H1 (cell line): ENCODE measurements around the gene RRP12. TPM values are rescaled to one million over a fixed set of nuclear protein-coding genes. Genes with fewer than 3 reads are reported as not detected.
A peak's percentile ranks its signal among the peaks of the same experiment; 100 is the strongest.

ENCODE experiments used
- CTCF ChIA-PET: fragments of 300-600 bp; sonication (Branson Sonifier 250); formaldehyde crosslinking; loops from one replicate; lab custom pipeline; 2021; ENCODE audit not compliant: partially characterized antibody; lab: Charles Lee
- POLR2A ChIA-PET: fragments of 300-600 bp; sonication (Branson Sonifier 250); formaldehyde crosslinking; loops from one replicate; lab custom pipeline; 2021; ENCODE audit warnings: inconsistent platforms; ENCODE audit not compliant: partially characterized antibody; lab: Charles Lee
- DNase-seq, 2 experiments: peaks; one replicate each; pipeline versions ENCODE4 v3.0.0 to v3.0.0-alpha.2; 2010 to 2022; ENCODE audit warnings: low spot score in 2 of 2, low read depth in 1 of 2, mixed read lengths in 1 of 2
- FAIRE-seq: peaks from 2 replicates; lab custom pipeline; 2011; peaks lifted over from hg19 to GRCh38; lab: Jason Lieb, UNC
- H2AFZ ChIP-seq: 2 replicates; pipeline ENCODE4 v1.8.1; 2012; ENCODE audit warnings: low read length, inconsistent platforms
- H2AK5ac ChIP-seq: 2 replicates; pipeline ENCODE4 v1.6.1; 2013; ENCODE audit warnings: low read depth, low read length
- H2BK120ac ChIP-seq: replicated peaks from 2 replicates; pipeline ENCODE3; 2013; ENCODE audit warnings: low read depth, low read length, inconsistent platforms
- H2BK12ac ChIP-seq: 2 replicates; pipeline ENCODE4 v1.6.1; 2013; ENCODE audit warnings: low read depth, low read length
- H2BK15ac ChIP-seq: 2 replicates; pipeline ENCODE4 v1.6.1; 2013; ENCODE audit warnings: low read length
- H2BK20ac ChIP-seq: 2 replicates; pipeline ENCODE4 v1.6.1; 2013; ENCODE audit warnings: low read length
- H2BK5ac ChIP-seq: 2 replicates; pipeline ENCODE4 v1.6.1; 2013; ENCODE audit warnings: low read depth, low read length
- H3K14ac ChIP-seq: 2 replicates; pipeline ENCODE4 v1.6.1; 2013; ENCODE audit warnings: inconsistent platforms; ENCODE audit not compliant: insufficient read length
- H3K18ac ChIP-seq: 2 replicates; pipeline ENCODE4 v1.6.1; 2013; ENCODE audit warnings: low read length; ENCODE audit errors: extremely low read depth
- H3K23ac ChIP-seq: 2 replicates; pipeline ENCODE4 v1.6.1; 2013; ENCODE audit warnings: inconsistent platforms; ENCODE audit not compliant: insufficient read length
- H3K23me2 ChIP-seq: 2 replicates; pipeline ENCODE4 v1.6.1; 2013; ENCODE audit warnings: low read depth, low read length
- H3K27ac ChIP-seq: 2 replicates; pipeline ENCODE4 v1.6.1; 2011; ENCODE audit warnings: low read depth, low read length, inconsistent platforms
- H3K27me3 ChIP-seq, 4 experiments: replicated peaks in 1 of 4; 1 replicate in 1 of 4; 2 replicates in 3 of 4; pipeline versions ENCODE4 v1.6.1 to v1.8.1; 2011 to 2013; ENCODE audit warnings: low read length in 3 of 4, mild to moderate bottlenecking in 3 of 4, inconsistent platforms in 2 of 4, mixed read lengths in 2 of 4, moderate library complexity in 1 of 4; ENCODE audit not compliant: control insufficient read depth in 3 of 4, insufficient read depth in 3 of 4; ENCODE audit errors: extremely low read depth in 1 of 4
- H3K36me3 ChIP-seq, 4 experiments: 2 replicates each; pipeline versions ENCODE4 v1.6.1 to v1.8.1; 2011 to 2013; ENCODE audit warnings: mild to moderate bottlenecking in 4 of 4, low read length in 3 of 4, moderate library complexity in 2 of 4, control low read depth in 1 of 4, inconsistent platforms in 1 of 4; ENCODE audit not compliant: insufficient read depth in 4 of 4, control insufficient read depth in 2 of 4
- H3K4ac ChIP-seq: replicated peaks from 2 replicates; pipeline ENCODE3; 2013; ENCODE audit warnings: low read length, low read depth, mixed read lengths, inconsistent platforms; ENCODE audit not compliant: insufficient read length
- H3K4me1 ChIP-seq, 4 experiments: replicated peaks in 1 of 4; 1 replicate in 1 of 4; 2 replicates in 3 of 4; pipeline versions ENCODE4 v1.6.1 to v1.8.1; 2011 to 2013; ENCODE audit warnings: low read length in 3 of 4, inconsistent platforms in 2 of 4, mixed read lengths in 1 of 4; ENCODE audit not compliant: insufficient read depth in 4 of 4, control insufficient read depth in 3 of 4
- H3K4me2 ChIP-seq, 2 experiments: 2 replicates each; pipeline versions ENCODE4 v1.6.1 to v1.8.1; 2011 to 2013; ENCODE audit warnings: low read depth in 2 of 2, low read length in 2 of 2, control low read depth in 1 of 2, inconsistent platforms in 1 of 2, mild to moderate bottlenecking in 1 of 2; ENCODE audit not compliant: insufficient read depth in 1 of 2
- H3K4me3 ChIP-seq, 4 experiments: fragments of 200-600, 300-600 bp in 1 of 4; sonication (generic), shearing (Covaris generic), sonication (Bioruptor Twin) in 1 of 4; 2 replicates each; pipeline versions ENCODE4 v1.5.1 to v1.8.1; 2011 to 2016; ENCODE audit warnings: low read length in 4 of 4, low read depth in 3 of 4, control low read depth in 2 of 4, inconsistent platforms in 2 of 4, mild to moderate bottlenecking in 2 of 4, mixed read lengths in 1 of 4, moderate library complexity in 1 of 4; ENCODE audit not compliant: insufficient read depth in 2 of 4; ENCODE audit errors: extremely low read depth in 1 of 4
- H3K56ac ChIP-seq: replicated peaks from 2 replicates; pipeline ENCODE3; 2013; ENCODE audit warnings: low read depth, mild to moderate bottlenecking, mixed read lengths, low read length, inconsistent platforms; ENCODE audit not compliant: insufficient read length
- H3K79me1 ChIP-seq: 2 replicates; pipeline ENCODE4 v1.6.1; 2013; ENCODE audit warnings: low read depth, low read length, control low read depth
- H3K79me2 ChIP-seq, 2 experiments: 2 replicates each; pipeline versions ENCODE4 v1.6.1 to v1.8.1; 2012 to 2013; ENCODE audit warnings: low read length in 2 of 2, mild to moderate bottlenecking in 2 of 2, inconsistent platforms in 1 of 2; ENCODE audit not compliant: insufficient read depth in 2 of 2, control insufficient read depth in 1 of 2
- H3K9ac ChIP-seq, 4 experiments: replicated peaks in 1 of 4; 1 replicate in 1 of 4; 2 replicates in 3 of 4; pipeline versions ENCODE4 v1.6.1 to v1.8.1; 2011 to 2013; ENCODE audit warnings: low read depth in 3 of 4, low read length in 3 of 4, control low read depth in 2 of 4, mild to moderate bottlenecking in 2 of 4, moderate library complexity in 2 of 4, inconsistent platforms in 1 of 4; ENCODE audit errors: extremely low read depth in 1 of 4
- H3K9me3 ChIP-seq, 2 experiments: 2 replicates each; pipeline versions ENCODE4 v1.6.1 to v1.8.1; 2012 to 2013; ENCODE audit warnings: mild to moderate bottlenecking in 2 of 2, moderate library complexity in 2 of 2, control low read depth in 1 of 2, inconsistent platforms in 1 of 2, low read depth in 1 of 2, low read length in 1 of 2, mixed read lengths in 1 of 2; ENCODE audit not compliant: insufficient read depth in 2 of 2
- H4K20me1 ChIP-seq, 2 experiments: replicated peaks in 1 of 2; 2 replicates each; pipeline versions ENCODE3 to v1.8.1; 2011 to 2013; ENCODE audit warnings: inconsistent platforms in 2 of 2, low read length in 2 of 2, mild to moderate bottlenecking in 1 of 2; ENCODE audit not compliant: insufficient read depth in 2 of 2, control insufficient read depth in 1 of 2
- H4K5ac ChIP-seq: 2 replicates; pipeline ENCODE4 v1.6.1; 2013; ENCODE audit warnings: low read length, low read depth, mixed read lengths, inconsistent platforms; ENCODE audit not compliant: insufficient read length
- H4K8ac ChIP-seq: 2 replicates; pipeline ENCODE4 v1.8.0; 2013; ENCODE audit warnings: mild to moderate bottlenecking, moderate library complexity, low read length, inconsistent platforms; ENCODE audit not compliant: insufficient read depth; ENCODE audit errors: extremely low read depth
- H4K91ac ChIP-seq: replicated peaks from 2 replicates; pipeline ENCODE3; 2013; ENCODE audit warnings: low read length, mixed read lengths, inconsistent platforms; ENCODE audit not compliant: insufficient read length
- POLR2AphosphoS5 ChIP-seq: IDR thresholded peaks from 2 replicates; pipeline ENCODE4 v1.6.1; 2011; ENCODE audit warnings: low read depth, low read length
- SUZ12 ChIP-seq: fragments of 200-600 bp; sonication (generic); IDR thresholded peaks from 2 replicates; pipeline ENCODE4 v1.6.1; 2012; ENCODE audit warnings: mild to moderate bottlenecking, inconsistent platforms, low read length, moderate library complexity, mixed read lengths
- WGBS, 2 experiments: shearing (Covaris generic) in 1 of 2; methylation state at CpG; one replicate each; pipeline versions ENCODE4 v1.1.6 to v1.1.7; 2013 to 2015; ENCODE audit warnings: low lambda C conversion rate in 2 of 2, mixed read lengths in 2 of 2, inconsistent platforms in 1 of 2, low coverage in 1 of 2, missing lambda C conversion rate in 1 of 2; ENCODE audit not compliant: insufficient replicate concordance in 2 of 2, insufficient coverage in 1 of 2, insufficient read length in 1 of 2; ENCODE audit errors: extremely low coverage in 1 of 2, missing lambda C conversion rate in 1 of 2; 5-methylcytosine and 5-hydroxymethylcytosine counted together
- polyA plus RNA-seq, 7 experiments: library from polyadenylated mRNA; depleted of rRNA in 3 of 7; stranded (reverse) in 5 of 7; unstranded in 2 of 7; fragments of >200 nt in 5 of 7; fragments of 200-250 nt in 2 of 7; gene quantifications; 1 replicate in 5 of 7; 2 replicates in 1 of 7; 4 replicates in 1 of 7; pipeline versions ENCODE4 v1.2.1 to v1.2.3, GENCODE V29; 2011 to 2013; ENCODE audit warnings: missing spikeins in 2 of 7, mixed read lengths in 2 of 7
- total RNA-seq: library from RNA; stranded (reverse); fragmentation: NEBNext Ultra II Directional; extraction: Animal tissue kit (Norgen Biotek cat#: 25700); gene quantifications from 2 replicates; pipeline ENCODE4 v1.2.1, GENCODE V29; 2021

The RRP12 gene
- total and polyA plus RNA-seq, 2 of the 8 experiments (the other 6 are each of a cell fraction or from before 2014, with no cell fraction given) = 21.0 to 65.8 TPM

GRCh38 chr10:97307866-97308780 lies 93.0 kb downstream of the RRP12 start:
- H2AFZ ChIP-seq = peak overlapping the region; percentile 39; the same call in 1 of the 2 replicates
- H3K18ac ChIP-seq = no peak overlapping the region
- H3K23me2 ChIP-seq = no peaks in the 10 kb centered on the region
- no peak overlapping the region for H2BK15ac ChIP-seq
- no peak overlapping the region for H2BK20ac ChIP-seq
- H3K4me3 ChIP-seq = no peak overlapping the region
- no peaks in the 10 kb centered on the region for H3K36me3 ChIP-seq
- no peak overlapping the region for H3K4me2 ChIP-seq
- DNase-seq (no peak), FAIRE-seq (no peak)
- no peak overlapping the region for H2BK120ac ChIP-seq
- WGBS, 2 experiments = 88% methylated on average over 10 of the region's 10 CpGs; no CpG with 5 or more reads in 1 of the 2 experiments
- no peak overlapping the region for H2BK5ac ChIP-seq
- no peak overlapping the region for H2BK12ac ChIP-seq
- no peak overlapping the region for H4K8ac ChIP-seq
- H3K14ac ChIP-seq = no peak overlapping the region
- ChIA-PET POLR2A (interaction anchor here (1.0 to 1.7 kb wide), 4 partner anchors 10 to 47 kb away, joined by 3 to 8 read pairs (median 3); partner anchors contain the start of gene FRAT1), CTCF (interaction anchor here (0.8 to 1.2 kb wide), 3 partner anchors 20 to 29 kb away, joined by 3 to 7 read pairs (median 3); no protein-coding TSS in a partner anchor)
- no peaks in the 10 kb centered on the region for H3K9me3 ChIP-seq
- no peak overlapping the region for H3K4ac ChIP-seq
- H3K9ac ChIP-seq = no peak overlapping the region
- no peak overlapping the region for H4K5ac ChIP-seq
- no peaks in the 10 kb centered on the region for H3K79me2 ChIP-seq
- no peaks in the 10 kb centered on the region for H4K20me1 ChIP-seq
- H3K79me1 ChIP-seq = no peaks in the 10 kb centered on the region
- no peaks in the 10 kb centered on the region; a peak in 1 of 7 replicates for H3K27me3 ChIP-seq
- H3K4me1 ChIP-seq = no peaks in the 10 kb centered on the region
- no peak overlapping the region for H3K27ac ChIP-seq
- no peak overlapping the region for H3K56ac ChIP-seq
- H4K91ac ChIP-seq = no peak overlapping the region
- H3K23ac ChIP-seq = no peak overlapping the region
- H2AK5ac ChIP-seq = no peak overlapping the region
- TF ChIP-seq POLR2AphosphoS5 (no peak), SUZ12 (no peak)
